HFF-Myc (cell line): ENCODE results near the gene CCDC71L.

ENCODE experiments used
- DNase-seq: peaks from one replicate; pipeline ENCODE4 v3.0.0-alpha.2; 2011; ENCODE audit warnings: low read depth; ENCODE audit errors: extremely low read depth
- H3K4me3 ChIP-seq: replicated peaks from 2 replicates; pipeline ENCODE4 v1.5.1; 2011; ENCODE audit warnings: low read depth, mild to moderate bottlenecking, control low read depth, low read length
- TF ChIP-seq, protein P1 (sequence below): IDR thresholded peaks from 2 replicates; pipeline ENCODE4 v1.5.1; 2012; ENCODE audit warnings: mild to moderate bottlenecking, low read depth, low read length, control low read depth; ENCODE audit errors: missing control alignments

The CCDC71L gene

DNA sequence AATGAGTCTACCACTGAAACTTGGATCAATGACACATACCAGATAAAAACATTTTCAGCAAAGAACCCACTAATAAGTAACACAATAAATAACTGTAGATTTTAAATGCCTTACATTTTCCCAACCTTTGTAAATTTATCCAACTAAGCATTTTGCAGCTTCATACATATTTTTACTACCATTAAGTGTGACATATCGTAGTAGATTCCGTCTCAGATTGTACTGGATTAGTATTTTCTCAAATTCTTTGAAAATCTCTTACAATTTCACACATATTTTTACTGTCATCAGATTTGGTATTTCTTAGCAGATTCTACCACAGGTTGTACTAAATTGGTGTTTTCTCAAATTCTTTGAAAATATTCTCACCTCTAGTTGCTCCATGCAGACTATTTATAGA lies 26.0 kb downstream of the CCDC71L start:
- DNase-seq, result no peak
- H3K4me3 ChIP-seq, result no peak overlapping the region
- TF ChIP-seq, protein P1, sequence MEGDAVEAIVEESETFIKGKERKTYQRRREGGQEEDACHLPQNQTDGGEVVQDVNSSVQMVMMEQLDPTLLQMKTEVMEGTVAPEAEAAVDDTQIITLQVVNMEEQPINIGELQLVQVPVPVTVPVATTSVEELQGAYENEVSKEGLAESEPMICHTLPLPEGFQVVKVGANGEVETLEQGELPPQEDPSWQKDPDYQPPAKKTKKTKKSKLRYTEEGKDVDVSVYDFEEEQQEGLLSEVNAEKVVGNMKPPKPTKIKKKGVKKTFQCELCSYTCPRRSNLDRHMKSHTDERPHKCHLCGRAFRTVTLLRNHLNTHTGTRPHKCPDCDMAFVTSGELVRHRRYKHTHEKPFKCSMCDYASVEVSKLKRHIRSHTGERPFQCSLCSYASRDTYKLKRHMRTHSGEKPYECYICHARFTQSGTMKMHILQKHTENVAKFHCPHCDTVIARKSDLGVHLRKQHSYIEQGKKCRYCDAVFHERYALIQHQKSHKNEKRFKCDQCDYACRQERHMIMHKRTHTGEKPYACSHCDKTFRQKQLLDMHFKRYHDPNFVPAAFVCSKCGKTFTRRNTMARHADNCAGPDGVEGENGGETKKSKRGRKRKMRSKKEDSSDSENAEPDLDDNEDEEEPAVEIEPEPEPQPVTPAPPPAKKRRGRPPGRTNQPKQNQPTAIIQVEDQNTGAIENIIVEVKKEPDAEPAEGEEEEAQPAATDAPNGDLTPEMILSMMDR, result no peak

DNA sequence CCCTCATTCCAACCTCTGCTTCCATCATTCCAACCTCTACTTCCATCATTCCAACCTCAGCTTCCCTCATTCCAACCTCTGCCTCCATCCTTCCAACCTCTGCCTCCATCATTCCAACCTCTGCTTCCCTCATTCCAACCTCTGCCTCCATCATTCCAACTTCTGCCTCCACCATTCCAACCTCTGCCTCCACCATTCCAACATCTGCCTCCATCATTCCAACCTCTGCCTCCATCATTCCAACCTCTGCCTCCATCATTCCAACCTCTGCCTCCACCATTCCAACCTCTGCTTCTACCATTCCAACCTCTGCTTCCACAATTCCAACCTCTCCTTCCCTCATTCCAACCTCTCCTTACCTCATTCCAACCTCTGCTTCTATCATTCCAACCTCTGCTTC lies 30.3 kb downstream of the CCDC71L start:
- DNase-seq, result no peak
- no peak overlapping the region for H3K4me3 ChIP-seq
- TF ChIP-seq, protein P1, result no peak

DNA sequence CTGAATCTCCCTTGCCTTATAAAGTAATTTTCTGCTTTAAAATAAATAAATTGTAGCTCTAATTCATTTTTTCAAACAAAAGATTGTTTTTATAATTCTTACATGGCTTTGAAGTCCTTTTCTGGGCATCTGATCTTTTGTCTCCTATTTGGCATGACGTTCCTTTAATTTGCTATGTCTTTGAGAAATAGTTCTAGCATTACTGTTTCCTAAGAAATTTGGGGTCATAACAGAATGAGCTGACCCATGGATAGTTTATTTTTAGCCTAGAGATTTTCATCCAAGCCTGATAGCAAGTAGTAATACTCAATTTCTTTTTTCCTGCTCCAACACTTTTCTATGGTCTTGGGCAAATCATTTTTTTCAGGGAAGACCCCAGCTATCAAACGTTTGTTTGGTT lies 31.4 kb downstream of the CCDC71L start:
- no peak for DNase-seq
- no peak overlapping the region for H3K4me3 ChIP-seq
- TF ChIP-seq, protein P1, result no peak

DNA sequence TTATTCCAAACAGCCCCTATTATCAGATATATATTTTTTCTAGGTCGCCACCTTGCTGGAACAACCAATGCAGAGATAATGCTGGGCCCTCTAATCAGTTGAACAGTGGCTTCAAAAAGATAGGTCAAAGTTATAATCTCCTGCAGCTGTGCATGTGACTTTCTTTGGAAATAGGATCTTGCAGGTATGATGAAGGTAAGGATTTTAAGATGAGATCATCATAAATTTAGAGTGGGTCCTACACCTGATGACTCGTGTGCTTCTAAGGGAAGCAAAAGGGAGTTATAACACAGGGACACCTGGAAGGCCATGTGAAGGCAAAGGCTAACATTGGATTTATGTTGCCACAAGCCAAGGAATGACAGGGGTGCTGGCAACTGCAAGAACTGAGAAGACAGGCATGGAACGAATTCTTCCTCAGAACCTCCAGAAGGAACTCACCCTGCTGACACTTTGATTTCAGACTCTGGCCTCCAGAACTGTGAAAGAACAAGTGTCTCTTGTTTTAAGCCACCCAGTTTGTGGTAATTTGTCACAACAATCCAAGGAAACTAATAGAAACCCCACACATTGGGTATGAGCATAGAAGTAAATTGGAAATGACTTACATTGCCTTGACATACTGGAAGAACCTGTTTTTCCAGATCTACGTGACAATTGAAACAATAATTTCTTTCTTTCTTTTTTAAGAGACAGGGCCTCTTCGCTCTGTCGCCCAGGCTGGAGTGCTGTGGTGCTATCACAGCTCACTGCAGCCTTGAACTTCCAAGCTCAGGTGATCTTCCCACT lies 34.4 kb downstream of the CCDC71L start:
- no peak for DNase-seq
- TF ChIP-seq, protein P1, result no peak
- no peak overlapping the region for H3K4me3 ChIP-seq

DNA sequence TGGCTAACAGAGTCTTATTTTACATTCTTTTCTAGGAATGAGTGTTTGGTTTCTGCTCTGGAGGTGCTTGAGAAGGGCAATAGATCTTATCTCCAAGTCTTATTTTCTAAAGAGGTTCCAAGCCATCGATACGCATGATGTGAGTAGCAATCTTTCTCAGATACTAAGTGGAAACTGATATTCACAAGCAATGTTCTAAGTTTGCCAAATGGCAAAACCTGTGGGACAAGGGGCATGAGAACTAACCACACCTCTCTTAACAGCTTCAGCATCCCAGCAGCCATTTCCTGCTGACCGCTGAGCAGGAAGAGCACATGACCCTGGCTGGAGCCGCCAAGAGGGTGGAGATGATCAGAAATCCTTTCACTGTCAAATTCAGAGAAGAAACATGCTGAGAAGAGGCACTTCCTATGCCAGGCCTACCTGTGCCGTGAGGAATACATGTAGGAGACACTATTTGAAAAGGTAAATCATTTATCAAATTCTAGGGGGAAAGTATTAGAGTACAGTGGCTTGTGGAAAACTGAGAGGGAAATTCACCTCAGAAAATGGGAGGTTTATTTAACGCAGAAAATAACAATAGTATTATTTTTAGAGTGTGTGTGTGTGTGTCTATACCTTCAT lies 35.2 kb downstream of the CCDC71L start:
- TF ChIP-seq, protein P1, result no peak
- H3K4me3 ChIP-seq, result no peak overlapping the region
- no peak for DNase-seq

DNA sequence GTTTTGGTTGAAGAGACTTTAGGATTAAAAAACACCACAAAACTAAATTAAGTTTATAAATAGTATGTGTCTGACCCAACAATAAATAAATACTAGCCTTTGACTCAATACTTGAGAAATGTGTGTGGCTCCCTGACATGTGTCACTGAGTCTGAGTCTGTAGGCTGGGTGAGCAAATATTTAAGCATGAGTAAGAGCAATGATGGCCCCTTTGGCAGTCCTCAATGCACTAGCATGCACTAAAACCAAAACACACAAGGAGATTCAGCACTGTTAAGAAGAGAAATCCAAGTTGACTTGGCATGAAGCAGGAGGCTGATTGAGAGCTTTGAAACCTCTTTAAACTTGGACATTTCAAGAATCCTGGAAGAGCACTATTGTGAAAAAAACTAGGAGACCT lies 37.1 kb downstream of the CCDC71L start:
- TF ChIP-seq, protein P1, result no peak
- H3K4me3 ChIP-seq, result no peak overlapping the region
- no peak for DNase-seq
